K562 (cell line): ENCODE data around the gene NCOA6. TPM values are rescaled to one million over a fixed set of nuclear protein-coding genes. Genes with fewer than 3 reads are reported as not detected.

ENCODE experiments used
- BCL6 ChIP-seq: fragments of 250-450 bp; sonication (Bioruptor Pico); IDR thresholded peaks from 2 replicates; pipeline ENCODE4 v1.4.0; 2020
- FOXK1 ChIP-seq: sonication (generic); formaldehyde crosslinking; IDR thresholded peaks from 2 replicates; pipeline ENCODE4 v1.8.0; 2022; ENCODE audit warnings: missing genetic modification reagents, mild to moderate bottlenecking, borderline replicate concordance
- HSF4 ChIP-seq: fragments of 250-450 bp; sonication (Bioruptor Pico); IDR thresholded peaks from 2 replicates; pipeline ENCODE4 v2.1.2; 2022; ENCODE audit warnings: mild to moderate bottlenecking, moderate library complexity, borderline replicate concordance
- KAT7 ChIP-seq: sonication (generic); formaldehyde crosslinking; IDR thresholded peaks from 2 replicates; pipeline ENCODE4 v1.8.0; 2022; ENCODE audit warnings: missing genetic modification reagents, mild to moderate bottlenecking, borderline replicate concordance
- NCOA4 ChIP-seq: fragments of 450-650 bp; IDR thresholded peaks from 2 replicates; pipeline ENCODE4 v1.6.1; 2018; ENCODE audit warnings: mild to moderate bottlenecking; ENCODE audit not compliant: partially characterized antibody
- PHB ChIP-seq: fragments of 250-450 bp; sonication (Bioruptor Pico); IDR thresholded peaks from 2 replicates; pipeline ENCODE4 v1.5.0; 2021
- RAD51 ChIP-seq: fragments of 450-650 bp; IDR thresholded peaks from 2 replicates; pipeline ENCODE4 v1.7.1; 2016; ENCODE audit warnings: low read depth, mild to moderate bottlenecking, borderline replicate concordance
- SRSF3 ChIP-seq: fragments of 200-400 bp; formaldehyde crosslinking; IDR thresholded peaks from 2 replicates; pipeline ENCODE4 v1.6.1; 2016; ENCODE audit warnings: mild to moderate bottlenecking, low read length, moderate library complexity; ENCODE audit not compliant: insufficient read depth
- TBP ChIP-seq: optimal IDR thresholded peaks from 2 replicates; pipeline ENCODE3; 2011; ENCODE audit warnings: low read depth, low read length, improper control_type of control experiment
- ZBTB40 ChIP-seq, 2 experiments: fragments of 450-650 bp in 1 of 2; sonication (generic) in 1 of 2; formaldehyde crosslinking in 1 of 2; IDR thresholded peaks; 2 replicates each; pipeline versions ENCODE4 v1.7.1 to v1.9.0; 2016 to 2022; ENCODE audit warnings: inconsistent platforms in 1 of 2, mild to moderate bottlenecking in 1 of 2, missing genetic modification reagents in 1 of 2
- ZNF175 ChIP-seq: fragments of 200-800 bp; sonication (Bioruptor generic); IDR thresholded peaks from 2 replicates; pipeline ENCODE4 v1.6.1; 2016; ENCODE audit warnings: low read depth, mild to moderate bottlenecking, missing genetic modification characterization, missing compliant biosample characterization
- ZNF57 ChIP-seq: fragments of 450-650 bp; formaldehyde crosslinking; IDR thresholded peaks from 2 replicates; pipeline ENCODE4 v1.4.0; 2020; ENCODE audit warnings: mild to moderate bottlenecking, moderate library complexity
- polyA plus RNA-seq, 8 experiments: library from polyadenylated mRNA; depleted of rRNA in 4 of 8; stranded (reverse) in 5 of 8; unstranded in 3 of 8; fragments of >200 nt; fragmentation: Nextera tagmentation in 2 of 8; fragmentation: Illumina TruSeq in 1 of 8; extraction: Ambion mirVana in 2 of 8; extraction: Trizol in 1 of 8; gene quantifications; 2 replicates each; pipeline versions ENCODE4 v1.2.1 to v1.2.3, GENCODE V29; 2011 to 2014; ENCODE audit warnings: inconsistent platforms in 1 of 8, missing spikeins in 1 of 8
- total RNA-seq, 7 experiments: library from RNA; depleted of rRNA in 6 of 7; stranded (reverse); fragments of >200 nt in 6 of 7; fragmentation: Illumina TruSeq in 2 of 7; extraction: Trizol in 2 of 7; gene quantifications; 2 replicates each; pipeline versions ENCODE4 v1.2.1 to v1.2.3, GENCODE V29; 2011 to 2021; ENCODE audit warnings: low replicate concordance in 1 of 7

NCOA6 gene
- total and polyA plus RNA-seq, 9 of the 15 experiments (the other 6 are each of a cell fraction or from before 2014, with no cell fraction given), result 6.1 to 25.0 (median 9.5) TPM

- TF ChIP-seq ZBTB40 (IDR thresholded peaks at IDR 0.05) (no peak), ZBTB40 (CRISPR knock-in tag; IDR thresholded peaks at IDR 0.05) (no peak), SRSF3 (no peak), ZNF57 (CRISPR knock-in tag) (no peak), PHB (CRISPR knock-in tag) (no peak), BCL6 (CRISPR knock-in tag) (no peak), RAD51 (no peak), HSF4 (CRISPR knock-in tag) (no peak), KAT7 (CRISPR knock-in tag) (no peak), TBP (no peak), FOXK1 (no peak), ZNF175 (no peak), NCOA4 (no peak)
- TF ChIP-seq, all 486 proteins: peak for 0
These were observed 49.3 kb downstream of the NCOA6 start (continued) for GRCh38 chr20:34776177-34776576.
